ENCODE measurements around the gene LRBA.
"Not testable (repeated sequence)": the region's sequence is repeated elsewhere in the genome, so short reads cannot be mapped to it uniquely, and the experiment has no call there.

Gene LRBA

GRCh38 chr4:150943126-150943525 lies 72.0 kb downstream of the LRBA start:
- DNase-seq (ENCODE audit: low read depth in 2 of 2), result no peak

GRCh38 chr4:150942539-150942938 lies 72.5 kb downstream of the LRBA start:
- no peak for DNase-seq (ENCODE audit: low read depth in 2 of 2)

GRCh38 chr4:150940123-150940522 lies 75.0 kb downstream of the LRBA start:
- no peak for DNase-seq (ENCODE audit: low read depth in 2 of 2)

GRCh38 chr4:150939530-150939929 lies 75.6 kb downstream of the LRBA start:
- DNase-seq (ENCODE audit: low read depth in 2 of 2), result no peak

- no peak for DNase-seq (ENCODE audit: low read depth in 2 of 2)
Observed at GRCh38 chr4:150938873-150939499, 76.1 kb downstream of the LRBA start.

DNA sequence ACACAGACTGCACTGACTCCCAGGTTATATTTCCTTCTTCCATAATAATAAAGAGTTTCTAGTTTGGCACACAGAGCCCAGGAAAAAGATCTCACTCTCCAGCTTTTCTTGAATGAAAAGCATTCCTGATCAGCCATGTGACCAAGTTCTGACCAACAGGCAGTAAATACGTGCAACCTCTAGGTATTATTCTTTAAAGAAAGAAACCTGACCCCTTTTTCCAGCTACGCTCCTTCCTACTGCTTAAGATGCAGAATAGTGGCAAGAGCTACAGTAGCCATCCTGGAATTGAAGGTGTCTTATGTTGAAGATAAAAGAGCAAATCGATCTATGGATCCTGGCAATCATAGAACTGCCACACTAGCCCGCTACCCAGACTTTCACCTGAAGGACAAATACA lies 76.7 kb downstream of the LRBA start:
- no peak for DNase-seq (ENCODE audit: low read depth in 2 of 2)

DNA sequence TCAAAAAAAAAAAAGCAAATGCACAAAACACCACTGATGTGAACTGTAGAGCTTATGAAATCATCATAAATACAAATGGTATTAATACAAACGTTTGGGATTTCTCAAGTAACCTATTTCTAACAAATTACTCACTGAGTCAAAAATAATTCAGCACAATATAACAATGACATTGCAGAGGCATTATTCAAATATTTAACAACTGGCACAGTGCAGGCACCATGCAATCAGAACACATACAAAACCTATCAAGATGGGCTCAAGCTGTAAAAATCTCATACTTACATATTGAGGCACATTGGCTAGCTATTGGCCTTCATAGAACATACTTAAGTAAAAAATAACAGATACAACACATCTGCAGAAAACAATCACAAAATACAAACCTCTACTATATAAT lies 81.1 kb downstream of the LRBA start:
- no peak for DNase-seq (ENCODE audit: low read depth in 2 of 2)

DNA sequence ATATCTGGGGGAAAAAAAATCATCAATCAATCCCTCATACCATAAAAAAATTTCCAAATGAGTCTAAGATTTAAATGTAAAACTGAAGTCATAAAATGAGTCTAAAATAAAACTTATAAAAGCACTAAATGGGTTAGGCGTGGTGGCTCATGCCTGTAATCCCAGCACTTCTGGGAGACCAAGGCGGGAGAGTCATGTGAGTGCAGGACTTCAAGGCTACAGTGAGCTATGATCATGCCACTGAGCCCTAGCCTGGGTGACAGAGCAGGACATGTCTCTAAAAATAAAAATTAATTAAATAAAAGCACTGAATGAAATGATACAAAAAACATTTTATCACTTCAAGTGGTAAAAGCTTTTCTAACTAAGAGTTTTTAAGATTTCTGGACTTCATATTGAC lies 83.3 kb downstream of the LRBA start:
- no peak for DNase-seq (ENCODE audit: low read depth in 2 of 2)

- DNase-seq (ENCODE audit: low read depth in 2 of 2), result no peak
Observed at GRCh38 chr4:150931005-150931404, 84.1 kb downstream of the LRBA start.

DNA sequence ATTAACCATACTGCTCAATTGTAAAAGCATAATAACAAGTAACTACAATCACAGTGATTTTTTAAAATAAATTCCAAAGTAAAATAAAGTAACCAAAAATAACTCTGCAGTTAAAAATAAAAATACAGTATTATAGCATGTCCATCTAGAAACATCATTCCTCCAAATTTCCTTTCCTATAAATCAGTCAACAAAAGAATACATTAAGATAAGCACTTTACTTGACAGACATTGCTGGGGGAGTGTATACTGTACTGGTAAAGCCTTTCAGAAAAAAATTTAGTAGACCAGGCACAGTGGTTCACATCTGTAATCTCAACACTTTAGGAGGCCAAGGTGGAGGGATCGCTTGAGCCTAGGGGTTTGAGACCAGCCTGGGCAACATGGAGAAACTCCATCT lies 91.1 kb downstream of the LRBA start:
- no peak for DNase-seq (ENCODE audit: low read depth in 2 of 2)

DNA sequence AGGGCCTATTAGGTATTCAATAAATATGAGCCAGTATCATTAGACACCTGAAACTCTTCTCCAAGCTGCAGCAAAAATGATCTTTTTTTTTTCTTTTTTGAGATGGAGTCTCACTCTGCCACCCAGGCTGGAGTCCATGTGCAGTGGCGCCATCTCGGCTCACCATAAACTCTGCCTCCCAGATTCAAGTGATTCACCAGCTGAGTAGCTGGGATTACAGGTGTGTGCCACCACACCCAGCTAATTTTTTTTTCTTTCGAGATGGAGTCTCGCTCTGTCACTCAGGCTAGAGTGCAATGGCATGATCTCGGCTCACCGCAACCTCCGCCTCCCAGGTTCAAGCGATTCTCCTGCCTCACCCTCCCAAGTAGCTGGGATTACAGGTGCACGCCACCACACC lies 93.6 kb downstream of the LRBA start:
- DNase-seq (ENCODE audit: low read depth in 2 of 2), result not testable (repeated sequence)

DNA sequence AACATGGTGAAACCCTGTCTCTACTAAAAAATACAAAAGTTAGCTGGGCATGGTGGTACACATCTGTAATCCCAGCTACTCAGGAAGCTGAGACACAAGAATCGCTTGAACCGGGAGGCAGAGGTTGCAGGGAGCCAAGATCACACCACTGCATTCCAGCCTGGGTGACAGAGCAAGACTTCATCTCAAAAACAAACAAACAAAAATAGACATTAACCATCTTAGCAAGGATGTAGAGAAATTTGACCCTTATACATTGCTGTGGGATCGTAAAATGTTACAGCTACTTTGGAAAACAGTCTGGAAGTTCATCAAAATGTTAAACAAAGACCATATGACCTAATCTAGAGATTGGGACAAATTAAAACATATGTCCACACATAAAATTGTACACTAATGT lies 96.5 kb downstream of the LRBA start:
- DNase-seq (ENCODE audit: low read depth in 2 of 2), result not testable (repeated sequence)

DNA sequence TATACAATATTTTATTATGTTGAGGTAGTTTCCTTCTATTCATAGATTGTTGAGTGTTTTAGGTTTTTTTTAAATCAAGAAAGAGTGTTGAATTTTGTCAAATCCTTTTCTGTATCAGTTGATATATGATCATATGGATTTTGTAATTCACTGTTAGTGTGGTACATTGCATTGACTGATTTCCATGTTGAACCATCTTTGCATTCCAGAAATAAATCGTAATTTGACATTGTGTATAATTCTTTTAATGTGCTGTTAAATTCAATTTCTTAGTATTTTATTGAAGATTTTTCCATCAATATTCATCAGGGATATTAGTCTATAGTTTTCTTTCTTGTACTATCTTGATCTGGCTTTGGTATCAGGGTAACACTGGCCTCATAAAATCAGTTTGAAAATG lies 103.8 kb downstream of the LRBA start:
- DNase-seq (ENCODE audit: low read depth in 2 of 2), result no peak

DNA sequence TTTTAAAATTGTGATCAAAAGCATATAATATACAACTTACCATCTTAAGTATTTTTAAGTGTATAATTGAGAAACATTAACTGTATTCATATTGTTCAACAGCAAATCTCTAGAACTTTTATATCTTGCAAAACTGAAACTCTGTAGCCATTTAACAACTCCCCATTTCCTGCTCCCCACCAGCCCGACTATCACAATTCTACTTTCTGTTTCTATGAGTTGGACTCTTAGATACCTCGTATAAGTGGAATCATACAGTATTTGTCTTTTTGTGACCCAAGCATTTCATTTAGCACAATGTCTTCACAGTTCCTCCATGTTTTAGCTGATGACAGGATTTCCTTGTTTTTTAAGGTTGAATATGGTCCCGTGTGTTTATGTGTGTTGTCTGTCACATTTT lies 106.0 kb downstream of the LRBA start:
- no peak for DNase-seq (ENCODE audit: low read depth in 2 of 2)

DNA sequence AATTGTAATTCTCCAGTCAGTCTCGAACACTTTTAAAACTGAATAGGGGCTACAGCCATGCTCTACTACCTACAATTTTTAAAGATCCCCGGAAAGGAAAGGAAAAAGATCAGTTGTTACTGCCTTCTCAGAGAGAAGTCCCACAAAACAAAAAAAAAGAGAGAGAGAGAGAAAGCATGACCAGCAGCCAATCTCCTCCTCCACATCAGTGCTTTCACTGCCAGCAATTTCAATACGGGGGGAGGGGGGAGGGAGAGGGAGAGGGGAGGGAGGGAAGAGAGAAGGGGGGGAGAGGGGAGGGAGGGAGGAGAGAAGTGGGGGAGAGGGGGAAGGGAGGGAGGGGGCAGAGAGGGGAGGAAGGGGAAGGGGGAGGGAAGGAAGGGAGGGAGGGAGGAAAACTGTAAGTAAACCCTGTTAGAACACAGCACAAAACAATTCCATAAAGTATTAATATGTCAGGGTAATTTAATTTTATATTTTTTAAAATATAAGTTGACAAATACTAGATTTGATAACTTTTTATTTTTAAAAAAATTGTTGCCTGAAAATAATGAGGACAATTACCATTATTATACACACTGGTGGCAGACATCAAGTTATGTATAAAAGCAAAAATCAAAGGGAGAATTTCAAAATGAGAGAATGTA lies 108.0 kb downstream of the LRBA start:
- no peak for DNase-seq (ENCODE audit: low read depth in 2 of 2)

- DNase-seq (ENCODE audit: low read depth in 2 of 2), result no peak
Observed at GRCh38 chr4:150904671-150905070, 110.4 kb downstream of the LRBA start.

DNA sequence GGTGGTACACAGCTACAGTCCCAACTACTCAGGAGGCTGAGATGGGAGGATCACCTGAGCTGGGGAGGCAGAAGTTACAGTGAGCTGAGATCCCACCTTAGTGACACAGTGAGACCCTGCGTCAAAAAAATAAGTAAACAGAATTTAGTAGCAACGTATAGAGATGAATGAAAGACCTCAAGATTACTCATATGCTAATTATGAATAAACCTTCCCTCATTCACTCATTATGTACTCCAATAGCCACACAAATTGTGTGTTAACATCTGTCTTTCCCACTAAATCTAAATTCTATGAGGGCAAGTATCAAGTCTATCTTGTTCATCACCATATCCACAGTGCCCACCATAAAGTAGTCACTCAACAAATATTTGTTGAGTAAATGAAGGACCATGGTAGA lies 111.5 kb downstream of the LRBA start:
- no peak for DNase-seq (ENCODE audit: low read depth in 2 of 2)

- DNase-seq (ENCODE audit: low read depth in 2 of 2), result no peak
Observed at GRCh38 chr4:150896497-150896896, 118.6 kb downstream of the LRBA start.

DNA sequence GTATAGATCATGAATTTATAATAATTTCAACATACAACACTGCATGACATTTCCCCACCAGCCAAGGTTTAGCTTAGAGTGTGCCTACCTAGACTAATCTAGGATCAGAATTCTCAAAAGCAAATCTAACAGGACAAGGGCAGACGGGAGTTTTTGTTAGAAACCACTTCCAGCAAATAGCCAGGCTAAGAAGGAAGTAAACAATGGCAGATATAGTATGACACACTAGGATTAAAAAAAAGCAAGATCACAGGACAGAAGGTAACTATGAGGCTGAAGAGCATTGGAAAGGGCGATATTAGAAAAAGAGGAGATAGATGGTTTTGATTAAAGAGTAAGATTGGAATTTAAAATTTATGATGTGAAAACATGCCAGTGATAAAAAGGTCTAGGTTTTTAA lies 124.8 kb downstream of the LRBA start:
- DNase-seq (ENCODE audit: low read depth in 2 of 2), result no peak

DNA sequence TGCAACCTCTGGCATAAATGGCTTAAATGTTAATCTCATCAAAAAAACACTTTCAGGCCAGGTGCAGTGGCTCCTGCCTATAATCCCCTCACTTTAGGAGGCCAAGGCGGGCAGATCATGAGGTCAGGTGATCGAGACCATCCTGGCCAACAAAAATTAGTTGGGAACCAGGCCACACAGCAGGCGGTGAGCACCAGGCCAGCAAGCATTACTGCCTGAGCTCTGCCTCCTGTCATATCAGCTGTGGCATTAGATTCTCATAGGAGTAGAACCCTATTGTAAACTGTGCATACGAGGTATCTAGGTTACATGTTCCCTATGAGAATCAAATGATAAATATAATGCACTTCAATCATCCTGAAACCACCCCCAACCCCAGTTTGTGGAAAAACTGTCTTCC lies 125.8 kb downstream of the LRBA start:
- DNase-seq (ENCODE audit: low read depth in 2 of 2), result no peak

DNA sequence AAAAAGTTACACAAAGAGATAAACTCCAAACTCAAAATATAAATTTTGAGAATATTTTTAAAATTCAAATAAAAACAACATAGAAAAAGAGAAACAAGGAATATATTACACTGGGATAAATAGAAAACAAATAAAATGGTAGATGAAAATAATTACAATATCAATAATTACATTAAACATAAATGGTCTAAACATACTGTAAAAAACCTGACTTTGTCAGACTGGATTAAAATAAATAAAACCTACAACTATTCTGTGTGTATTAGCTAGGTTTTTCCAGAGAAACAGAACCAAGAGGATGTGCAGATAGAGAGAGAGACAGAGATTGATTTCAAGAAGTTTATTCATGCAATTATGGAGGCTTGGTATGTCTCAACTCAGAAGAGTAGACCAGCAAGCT lies 126.5 kb downstream of the LRBA start:
- DNase-seq (ENCODE audit: low read depth in 2 of 2), result no peak

GRCh38 chr4:150888217-150888616 lies 126.9 kb downstream of the LRBA start:
- DNase-seq (ENCODE audit: low read depth in 2 of 2), result no peak

DNA sequence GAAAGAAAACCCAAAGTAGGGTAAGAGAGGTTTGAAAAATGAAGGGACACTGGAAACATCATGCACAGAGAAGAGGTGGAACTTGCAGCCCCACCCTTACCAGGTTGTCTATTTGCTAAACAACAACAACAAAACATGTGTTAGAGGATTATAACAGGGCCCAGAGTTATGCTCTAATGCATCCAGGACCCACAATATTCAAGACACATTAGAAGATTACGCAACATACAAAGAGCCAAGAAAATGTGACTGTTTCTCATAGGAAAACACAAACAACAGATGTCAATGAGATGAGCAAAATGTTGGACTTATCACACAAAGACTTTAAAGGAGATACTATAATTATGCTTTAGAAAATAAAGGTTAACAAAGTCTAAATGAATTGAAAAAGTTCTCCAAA lies 128.5 kb downstream of the LRBA start:
- no peak for DNase-seq (ENCODE audit: low read depth in 2 of 2)

DNA sequence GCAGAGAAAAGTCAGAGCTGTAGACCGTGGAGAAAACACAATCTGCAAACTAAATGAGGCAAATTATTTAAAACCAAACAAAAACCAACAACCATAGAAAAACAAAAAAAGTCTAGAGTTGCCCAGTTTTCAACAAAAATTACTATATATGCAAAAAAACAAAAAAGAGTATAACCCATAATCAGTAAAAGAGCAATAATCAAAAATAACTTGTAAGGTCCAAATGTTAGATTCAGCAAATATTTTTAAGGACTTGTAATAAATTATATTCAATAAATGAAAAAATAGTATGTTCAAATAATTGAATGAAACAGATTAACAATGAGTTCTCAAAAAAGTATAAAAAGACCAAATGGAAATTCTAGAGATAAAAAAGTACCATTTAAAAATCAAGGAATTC lies 130.5 kb downstream of the LRBA start:
- DNase-seq (ENCODE audit: low read depth in 2 of 2), result no peak
